ENCODE data around the gene TLE1.

GRCh38 chr9:81574405-81574804 lies 114.9 kb downstream of the TLE1 start:
- no peak for TF ChIP-seq HINFP (tag; conservative IDR thresholded peaks at IDR 0.05; ENCODE audit: low read depth)
- no peak for TF ChIP-seq MAFK (IDR thresholded peaks at IDR 0.05; ENCODE audit: low read length)
- TF ChIP-seq USF2 (CRISPR knock-in tag; IDR thresholded peaks at IDR 0.05), result no peak
- no peak for TF ChIP-seq MTF1 (CRISPR knock-in tag; IDR thresholded peaks at IDR 0.05; ENCODE audit: borderline replicate concordance)
- no peak for TF ChIP-seq POU5F1 (IDR thresholded peaks at IDR 0.05; ENCODE audit: borderline replicate concordance, low read depth, low read length, partially characterized antibody)
- TF ChIP-seq ATF2 (CRISPR knock-in tag; IDR thresholded peaks at IDR 0.05), result no peak
- no peak for TF ChIP-seq POLR2AphosphoS5 (IDR thresholded peaks at IDR 0.05; ENCODE audit: control insufficient read depth, insufficient read depth, low read depth, low read length)
- TF ChIP-seq IRF1 (CRISPR knock-in tag; IDR thresholded peaks at IDR 0.05; ENCODE audit: borderline replicate concordance), result no peak
